ENCODE measurements around the gene PSMB8. TPM values are rescaled to one million over a fixed set of nuclear protein-coding genes. Genes with fewer than 3 reads are reported as not detected.
A peak's percentile ranks its signal among the peaks of the same experiment; 100 is the strongest.

The PSMB8 gene
- total RNA-seq, 2 donors from 2014 or later: 9.9 to 24.1 TPM

GRCh38 chr6:32830017-32830416, 13.8 kb downstream of the PSMB8 start:
- ATAC-seq (no peak), DNase-seq (no peak)
- Histone ChIP-seq H3K27ac (no peak overlapping the region), H3K4me1 (peaks cover 6% of the 10 kb centered on the region), H3K9me3 (no peaks in the 10 kb centered on the region), H3K27me3 (no peaks in the 10 kb centered on the region), H3K4me3 (no peak overlapping the region), H3K36me3 (replicated peaks in 1 of 2; ENCODE audit: insufficient read depth in 1 of 2, low read depth in 2 of 2) (peaks cover 0 to 10% of the 10 kb centered on the region in 2 donors)
- TF ChIP-seq POLR2A (IDR thresholded peaks at IDR 0.05) (no peak), CTCF (IDR thresholded peaks at IDR 0.05) (no peak)
- intact Hi-C loops (cut with DNase I): loop anchor here (5.0 kb wide), 1 partner anchor 37 kb away; no protein-coding TSS in a partner anchor
- 78 to 97% methylated on average over 4 to 5 of the region's 5 CpGs for WGBS, 2 donors

DNA sequence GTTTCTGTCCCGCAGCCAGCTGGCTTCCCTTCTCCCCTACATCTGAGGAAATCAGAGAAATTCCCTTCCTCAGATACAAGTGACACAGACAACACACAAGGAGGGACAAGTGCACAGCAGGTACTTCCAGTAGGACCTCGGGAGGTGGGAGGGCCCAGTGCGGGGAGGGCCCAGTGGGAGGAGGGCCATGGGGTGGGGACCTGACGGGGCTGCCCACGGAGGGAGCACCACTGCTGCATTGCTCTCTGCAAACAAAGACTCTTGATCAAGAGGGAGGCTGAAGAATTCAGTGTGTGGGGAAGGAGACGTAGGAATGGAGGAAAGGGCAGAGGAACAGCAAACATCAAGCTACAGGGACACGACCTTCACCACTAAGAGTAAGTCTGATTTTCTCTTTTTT, 14.4 kb downstream of the PSMB8 start:
- Histone ChIP-seq H3K27ac (no peak overlapping the region), H3K9me3 (no peaks in the 10 kb centered on the region), H3K4me1 (peaks cover 6% of the 10 kb centered on the region), H3K27me3 (no peaks in the 10 kb centered on the region), H3K36me3 (replicated peaks in 1 of 2; ENCODE audit: insufficient read depth in 1 of 2, low read depth in 2 of 2) (peaks cover 0 to 8% of the 10 kb centered on the region in 2 donors), H3K4me3 (no peak overlapping the region)
- TF ChIP-seq CTCF (IDR thresholded peaks at IDR 0.05) (no peak), POLR2A (IDR thresholded peaks at IDR 0.05) (no peak)
- WGBS, 2 donors: 71 to 73% methylated on average over 7 of the region's 7 CpGs
- DNase-seq: no peak
- intact Hi-C loops (cut with DNase I): no loop called here
- ATAC-seq: no peak

DNA sequence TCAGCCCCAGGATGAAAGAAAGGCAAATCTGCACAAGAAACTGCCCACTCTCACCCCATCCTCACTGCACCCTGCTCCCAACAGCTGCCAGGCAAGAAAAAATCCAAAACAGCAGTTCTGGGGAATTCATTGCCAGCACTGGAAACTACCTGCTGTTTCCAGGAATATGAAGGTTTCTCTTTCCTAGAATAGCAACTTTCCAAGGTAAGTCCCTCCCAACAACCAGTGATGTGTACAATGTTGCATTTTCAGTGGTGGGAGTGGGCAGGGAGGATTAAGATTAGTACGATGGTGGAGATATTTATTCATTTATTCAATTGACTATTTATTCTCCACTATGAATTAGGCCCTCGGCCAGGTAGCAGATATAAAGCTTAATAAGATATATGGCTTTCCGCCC, 16.8 kb downstream of the PSMB8 start:
- ATAC-seq (no peak), DNase-seq (no peak)
- intact Hi-C loops (cut with DNase I): no loop called here
- TF ChIP-seq POLR2A (IDR thresholded peaks at IDR 0.05) (no peak), CTCF (IDR thresholded peaks at IDR 0.05) (no peak)
- Histone ChIP-seq H3K27ac (no peak overlapping the region), H3K4me1 (peaks cover 6% of the 10 kb centered on the region), H3K9me3 (no peaks in the 10 kb centered on the region), H3K4me3 (no peak overlapping the region), H3K36me3 (replicated peaks in 1 of 2; ENCODE audit: insufficient read depth in 1 of 2, low read depth in 2 of 2) (peaks cover 0 to 7% of the 10 kb centered on the region in 2 donors), H3K27me3 (no peaks in the 10 kb centered on the region)
- WGBS, 2 donors: 64 to 67% methylated on average over 3 of the region's 3 CpGs

DNA sequence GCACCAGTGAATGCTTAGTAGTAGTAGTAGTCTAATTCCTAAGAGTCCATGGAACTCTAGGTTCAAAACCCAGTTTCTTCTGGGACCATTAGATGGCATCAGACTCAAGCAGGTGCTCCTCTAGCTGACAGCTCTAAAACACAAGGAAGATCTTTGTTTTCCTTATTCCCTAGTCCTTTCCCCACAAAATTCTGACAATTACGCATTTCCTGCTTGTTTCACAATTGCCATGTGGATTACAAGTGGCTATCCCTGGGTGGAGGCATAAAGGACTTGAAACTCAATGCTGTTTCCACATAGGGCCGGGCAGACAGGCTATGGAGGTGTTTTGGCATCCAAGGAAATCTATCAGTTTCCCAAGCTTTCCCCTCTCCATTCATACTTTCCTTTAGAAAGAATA, 17.9 kb downstream of the PSMB8 start:
- peak in 1 of 4 donors; percentile 34 for DNase-seq
- no peak overlapping the region for H3K27ac ChIP-seq

More for the DNA sequence above, 17.9 kb downstream of the PSMB8 start:
- H3K4me1 ChIP-seq: peaks cover 6% of the 10 kb centered on the region
- WGBS, 2 donors: 44 to 51% methylated on average over 2 of the region's 2 CpGs
- intact Hi-C loops (cut with DNase I): no loop called here
- TF ChIP-seq CTCF (IDR thresholded peaks at IDR 0.05): peak in 6 of 7 experiments; percentile 9 to 61 (median 56)
- no peak for TF ChIP-seq POLR2A (IDR thresholded peaks at IDR 0.05)
- no peaks in the 10 kb centered on the region for H3K27me3 ChIP-seq
- H3K9me3 ChIP-seq: no peaks in the 10 kb centered on the region
- H3K4me3 ChIP-seq: no peak overlapping the region
- H3K36me3 ChIP-seq (replicated peaks in 1 of 2; ENCODE audit: insufficient read depth in 1 of 2, low read depth in 2 of 2): peaks cover 0 to 7% of the 10 kb centered on the region in 2 donors
- peak; percentile 70 for ATAC-seq
